Natural killer cell treated with Interleukin-12 subunit alpha and Interleukin-12 subunit beta and Interleukin-15 and Interleukin-18, amount 100 ng/mL, for 72 hours (primary cell): Measurements from ENCODE around the gene GPS2. TPM values are rescaled to one million over a fixed set of nuclear protein-coding genes. Genes with fewer than 3 reads are reported as not detected.

Experiments used
- total RNA-seq, 2 donors: library from RNA; stranded (reverse); gene quantifications; one replicate each; pipeline ENCODE4 v1.2.3, GENCODE V29; 2022

Gene GPS2
- total RNA-seq, 2 donors from 2014 or later, result 58.1 to 87.0 TPM

Other genes starting within 250 kb of the GPS2 start
- gene CLEC10A, start 235.1 kb downstream of the GPS2 start, total RNA-seq, result not detected
- gene ASGR2, start 200.5 kb downstream of the GPS2 start, total RNA-seq, result under 1 TPM in 1 of 2 donors, not detected in 1; 0.33 TPM
- gene ASGR1, start 136.0 kb downstream of the GPS2 start, total RNA-seq, result under 1 TPM in 1 of 2 donors, not detected in 1; 0.95 TPM
- gene DLG4, start 95.5 kb downstream of the GPS2 start, total RNA-seq, result 1 to 10 TPM; 3.3 to 8.3 TPM
- 100 to 1,000 TPM; 651 to 710 TPM for gene ACADVL, start 95.4 kb downstream of the GPS2 start, total RNA-seq
- gene DVL2, start 80.8 kb downstream of the GPS2 start, total RNA-seq, result 10 to 100 TPM; 35.1 to 61.6 TPM
- 10 to 100 TPM; 40.1 to 55.2 TPM for gene PHF23, start 75.9 kb downstream of the GPS2 start, total RNA-seq
- 100 to 1,000 TPM; 197 to 277 TPM for gene GABARAP, start 72.9 kb downstream of the GPS2 start, total RNA-seq
- gene CTDNEP1, start 63.6 kb downstream of the GPS2 start, total RNA-seq, result 100 to 1,000 TPM; 145 to 165 TPM
- 10 to 100 TPM; 43.5 to 70.5 TPM for gene ELP5, start 63.1 kb downstream of the GPS2 start, total RNA-seq
- 1 to 10 TPM in 1 of 2 donors, under 1 TPM in 1; 0.73 to 1.1 TPM for gene CLDN7, start 52.9 kb downstream of the GPS2 start, total RNA-seq
- gene SLC2A4, start 33.6 kb downstream of the GPS2 start, total RNA-seq, result under 1 TPM in 1 of 2 donors, not detected in 1; 0.50 TPM
- gene YBX2, start 20.7 kb downstream of the GPS2 start, total RNA-seq, result not detected
- 1,000 to 10,000 TPM in 1 of 2 donors, 100 to 1,000 TPM in 1; 953 to 1,345 TPM for gene EIF5A, start 7.7 kb downstream of the GPS2 start, total RNA-seq
- gene NEURL4, start 14.0 kb upstream of the GPS2 start, total RNA-seq, result 10 to 100 TPM; 37.6 to 76.7 TPM
- 100 to 1,000 TPM; 240 to 419 TPM for gene ACAP1, start 21.2 kb upstream of the GPS2 start, total RNA-seq
- 10 to 100 TPM in 1 of 2 donors, 1 to 10 TPM in 1; 6.7 to 13.0 TPM for gene KCTD11, start 36.8 kb upstream of the GPS2 start, total RNA-seq
- not detected for gene TMEM95, start 39.8 kb upstream of the GPS2 start, total RNA-seq
- gene TNK1, start 65.7 kb upstream of the GPS2 start, total RNA-seq, result under 1 TPM in 1 of 2 donors, not detected in 1; 0.36 TPM
- gene PLSCR3, start 79.2 kb upstream of the GPS2 start, total RNA-seq, result 10 to 100 TPM; 32.2 to 48.4 TPM
- gene TMEM256, start 88.7 kb upstream of the GPS2 start, total RNA-seq, result 10 to 100 TPM; 40.1 to 51.1 TPM
- 1 to 10 TPM; 2.3 to 7.7 TPM for gene NLGN2, start 92.5 kb upstream of the GPS2 start, total RNA-seq
- gene SPEM1, start 105.0 kb upstream of the GPS2 start, total RNA-seq, result not detected
- gene SPEM2, start 110.3 kb upstream of the GPS2 start, total RNA-seq, result not detected
- not detected for gene SPEM3, start 113.5 kb upstream of the GPS2 start, total RNA-seq
- 10 to 100 TPM; 11.2 to 14.2 TPM for gene TMEM102, start 120.1 kb upstream of the GPS2 start, total RNA-seq
- gene FGF11, start 124.2 kb upstream of the GPS2 start, total RNA-seq, result 1 to 10 TPM; 1.9 to 4.5 TPM
- gene CHRNB1, start 129.7 kb upstream of the GPS2 start, total RNA-seq, result 10 to 100 TPM; 10.4 to 13.7 TPM
- gene ZBTB4, start 164.3 kb upstream of the GPS2 start, total RNA-seq, result 10 to 100 TPM; 19.7 to 26.1 TPM
- not detected for gene SLC35G6, start 166.1 kb upstream of the GPS2 start, total RNA-seq
- 100 to 1,000 TPM; 212 to 283 TPM for gene POLR2A, start 169.0 kb upstream of the GPS2 start, total RNA-seq
- 10 to 100 TPM; 54.9 to 69.3 TPM for gene TNFSF12, start 233.7 kb upstream of the GPS2 start, total RNA-seq
- gene TNFSF13, start 243.4 kb upstream of the GPS2 start, total RNA-seq, result 1 to 10 TPM; 3.1 to 6.8 TPM
- gene SENP3, start 246.6 kb upstream of the GPS2 start, total RNA-seq, result 10 to 100 TPM; 56.2 to 90.1 TPM